Hematopoietic multipotent progenitor cell treated with erythropoietin and hydrocortisone succinate and interleukin-3 and kit ligand, for 8 days (in vitro differentiated cells): ENCODE measurements around the gene ANKH.
"Not testable (repeated sequence)": the region's sequence is repeated elsewhere in the genome, so short reads cannot be mapped to it uniquely, and the experiment has no call there.

ENCODE experiments used
- DNase-seq: peaks from one replicate; pipeline ENCODE4 v3.0.0-alpha.2; 2015

ANKH gene

GRCh38 chr5:14853685-14854084 lies 17.9 kb downstream of the ANKH start:
- no peak for DNase-seq

GRCh38 chr5:14852779-14853178 lies 18.8 kb downstream of the ANKH start:
- no peak for DNase-seq

GRCh38 chr5:14851999-14852526 lies 19.5 kb downstream of the ANKH start:
- no peak for DNase-seq

GRCh38 chr5:14851597-14851996 lies 20.0 kb downstream of the ANKH start:
- DNase-seq = no peak

- peak; percentile 32 for DNase-seq
Measured at GRCh38 chr5:14851050-14851419, 20.5 kb downstream of the ANKH start.

GRCh38 chr5:14850419-14851049 lies 21.0 kb downstream of the ANKH start:
- peak; percentile 40 for DNase-seq

GRCh38 chr5:14849516-14850294 lies 21.9 kb downstream of the ANKH start:
- DNase-seq = no peak

- not testable (repeated sequence) for DNase-seq
Measured at GRCh38 chr5:14848942-14849341, 22.6 kb downstream of the ANKH start.

- no peak for DNase-seq
Measured at GRCh38 chr5:14848385-14848784, 23.2 kb downstream of the ANKH start.

- DNase-seq = no peak
Measured at GRCh38 chr5:14847471-14847870, 24.1 kb downstream of the ANKH start.

- no peak for DNase-seq
Measured at GRCh38 chr5:14842117-14842516, 29.5 kb downstream of the ANKH start.

GRCh38 chr5:14840624-14841023 lies 31.0 kb downstream of the ANKH start:
- no peak for DNase-seq

GRCh38 chr5:14838396-14839319 lies 32.9 kb downstream of the ANKH start:
- DNase-seq = no peak

GRCh38 chr5:14837423-14838122 lies 34.0 kb downstream of the ANKH start:
- not testable (repeated sequence) for DNase-seq

- DNase-seq = peak; percentile 21
Measured at GRCh38 chr5:14834584-14835550, 36.7 kb downstream of the ANKH start.

GRCh38 chr5:14834062-14834461 lies 37.5 kb downstream of the ANKH start:
- no peak for DNase-seq

- no peak for DNase-seq
Measured at GRCh38 chr5:14831006-14831338, 40.6 kb downstream of the ANKH start.

GRCh38 chr5:14830210-14831005 lies 41.2 kb downstream of the ANKH start:
- no peak for DNase-seq

GRCh38 chr5:14829396-14829795 lies 42.2 kb downstream of the ANKH start:
- no peak for DNase-seq

- no peak for DNase-seq
Measured at GRCh38 chr5:14826714-14827113, 44.9 kb downstream of the ANKH start.

- DNase-seq = no peak
Measured at GRCh38 chr5:14825977-14826376, 45.6 kb downstream of the ANKH start.
